GM23248 (cell line): ENCODE measurements around the gene USP2. TPM values are rescaled to one million over a fixed set of nuclear protein-coding genes. Genes with fewer than 3 reads are reported as not detected.
A peak's percentile ranks its signal among the peaks of the same experiment; 100 is the strongest.

Experiments
- DNase-seq: peaks from one replicate; pipeline ENCODE4 v3.0.0-alpha.2; 2015
- H2AFZ ChIP-seq: fragments of 200-600 bp; sonication (generic); 2 replicates; pipeline ENCODE4 v1.6.1; 2016; ENCODE audit warnings: antibody characterized with exemption
- H3F3A ChIP-seq: fragments of 200-600 bp; sonication (generic); 2 replicates; pipeline ENCODE4 v1.6.1; 2016; ENCODE audit warnings: mild to moderate bottlenecking, antibody characterized with exemption, mixed run types; ENCODE audit not compliant: insufficient read depth
- H3K27ac ChIP-seq: fragments of 200-600 bp; sonication (generic); 2 replicates; pipeline ENCODE4 v1.5.1; 2016; ENCODE audit warnings: mild to moderate bottlenecking
- H3K27me3 ChIP-seq: fragments of 200-600 bp; sonication (generic); replicated peaks from 2 replicates; pipeline ENCODE4 v1.6.1; 2016; ENCODE audit warnings: mild to moderate bottlenecking; ENCODE audit not compliant: insufficient read depth
- H3K36me3 ChIP-seq: fragments of 200-600 bp; sonication (generic); 2 replicates; pipeline ENCODE4 v1.6.1; 2016; ENCODE audit warnings: low read depth, mild to moderate bottlenecking
- H3K4me1 ChIP-seq: fragments of 200-600 bp; sonication (generic); 2 replicates; pipeline ENCODE4 v1.6.1; 2016; ENCODE audit warnings: mild to moderate bottlenecking; ENCODE audit not compliant: insufficient read depth
- H3K4me2 ChIP-seq: fragments of 200-600 bp; sonication (generic); one replicate; pipeline ENCODE4 v1.6.1; 2016; ENCODE audit warnings: mild to moderate bottlenecking; ENCODE audit not compliant: unreplicated experiment
- H3K4me3 ChIP-seq: fragments of 200-600 bp; sonication (generic); 2 replicates; pipeline ENCODE4 v1.5.1; 2016; ENCODE audit warnings: mild to moderate bottlenecking
- H3K79me2 ChIP-seq: fragments of 200-600 bp; sonication (generic); 2 replicates; pipeline ENCODE4 v1.6.1; 2016; ENCODE audit warnings: mild to moderate bottlenecking; ENCODE audit not compliant: insufficient read depth
- H3K9ac ChIP-seq: fragments of 200-600 bp; sonication (generic); 2 replicates; pipeline ENCODE4 v1.6.1; 2016; ENCODE audit warnings: mild to moderate bottlenecking
- H3K9me2 ChIP-seq: fragments of 200-600 bp; sonication (generic); 2 replicates; pipeline ENCODE4 v1.6.1; 2016; ENCODE audit warnings: mixed run types, mild to moderate bottlenecking, moderate library complexity; ENCODE audit not compliant: insufficient read depth
- H3K9me3 ChIP-seq: fragments of 200-600 bp; sonication (generic); one replicate; pipeline ENCODE4 v1.6.1; 2017; ENCODE audit warnings: low read depth
- H4K20me1 ChIP-seq: fragments of 200-600 bp; sonication (generic); 2 replicates; pipeline ENCODE4 v1.6.0; 2016; ENCODE audit not compliant: insufficient read depth
- EZH2 ChIP-seq: fragments of 200-600 bp; sonication (generic); IDR thresholded peaks from 2 replicates; pipeline ENCODE4 v1.6.1; 2018; ENCODE audit warnings: antibody characterized with exemption, mild to moderate bottlenecking; ENCODE audit not compliant: insufficient read depth, poor library complexity, severe bottlenecking
- EZH2phosphoT487 ChIP-seq: fragments of 200-600 bp; sonication (generic); IDR thresholded peaks from 2 replicates; pipeline ENCODE4 v1.6.1; 2018; ENCODE audit warnings: antibody characterized with exemption, moderate library complexity, mild to moderate bottlenecking, low read depth; ENCODE audit not compliant: insufficient read depth
- WGBS, 2 experiments: methylation state at CpG; one replicate each; pipeline ENCODE4 v1.1.6; 2015 to 2017; ENCODE audit warnings: low lambda C conversion rate in 2 of 2, low coverage in 1 of 2; ENCODE audit errors: missing lambda C conversion rate in 2 of 2; 5-methylcytosine and 5-hydroxymethylcytosine counted together
- in situ Hi-C: fragments of 300-500 bp; cut with MboI; formaldehyde crosslinking; loops from 2 replicates; pipeline ENCODE4 v1.15.0; 2020
- polyA plus RNA-seq: library from polyadenylated mRNA; unstranded; fragments of >200 nt; fragmentation: Nextera tagmentation; extraction: Ambion mirVana; gene quantifications from 2 replicates; pipeline ENCODE4 v1.2.1, GENCODE V29; 2016
- total RNA-seq: library from RNA; depleted of rRNA; stranded (reverse); fragments of >200 nt; shearing (Covaris generic); gene quantifications from 2 replicates; pipeline ENCODE4 v1.2.3, GENCODE V29; 2014

Gene USP2
- total and polyA plus RNA-seq, 2 experiments from 2014 or later: 0.33 TPM; not detected in 1

- WGBS, 2 experiments: 4 to 6% methylated on average over 8 of the region's 8 CpGs
These were observed 57.9 kb downstream of the USP2 start for GRCh38 chr11:119323532-119324033.

GRCh38 chr11:119322921-119323531, 58.5 kb downstream of the USP2 start:
- WGBS, 2 experiments: 78 to 81% methylated on average over 20 of the region's 20 CpGs
- in situ Hi-C loops: no loop called here
- Histone ChIP-seq H3K9me3 (no peaks in the 10 kb centered on the region), H3K4me1 (peaks cover 26% of the 10 kb centered on the region), H3F3A (0 out of 2 replicates have a peak, but pooled peaks cover 18% of the 10 kb centered on the region), H3K79me2 (no peaks in the 10 kb centered on the region), H4K20me1 (no peaks in the 10 kb centered on the region), H3K4me3 (no peak overlapping the region), H3K36me3 (no peaks in the 10 kb centered on the region), H3K4me2 (no peak overlapping the region), H3K9me2 (no peaks in the 10 kb centered on the region), H3K27ac (no peak overlapping the region), H2AFZ (no peak overlapping the region), H3K9ac (no peak overlapping the region), H3K27me3 (no peaks in the 10 kb centered on the region)
- TF ChIP-seq EZH2 (no peak), EZH2phosphoT487 (no peak)
- DNase-seq: no peak

More at GRCh38 chr11:119323532-119324033, 57.9 kb downstream of the USP2 start:
- TF ChIP-seq EZH2 (no peak), EZH2phosphoT487 (no peak)
- Histone ChIP-seq H3K4me3 (no peak overlapping the region), H3K36me3 (no peaks in the 10 kb centered on the region), H3K9me2 (no peaks in the 10 kb centered on the region), H3F3A (0 out of 2 replicates have a peak, but pooled peaks cover 18% of the 10 kb centered on the region), H3K4me2 (no peak overlapping the region), H3K27ac (no peak overlapping the region), H3K27me3 (no peaks in the 10 kb centered on the region), H3K79me2 (no peaks in the 10 kb centered on the region), H4K20me1 (no peaks in the 10 kb centered on the region), H3K9me3 (no peaks in the 10 kb centered on the region), H3K4me1 (peaks cover 20% of the 10 kb centered on the region), H3K9ac (no peak overlapping the region), H2AFZ (no peak overlapping the region)
- in situ Hi-C loops: no loop called here
- peak; percentile 72 for DNase-seq

GRCh38 chr11:119322360-119322739, 59.1 kb downstream of the USP2 start:
- TF ChIP-seq EZH2 (no peak), EZH2phosphoT487 (no peak)
- Histone ChIP-seq H3K4me2 (no peak overlapping the region), H3K9me3 (no peaks in the 10 kb centered on the region), H3K9me2 (no peaks in the 10 kb centered on the region), H2AFZ (peak overlapping the region; percentile 92; the same call in 1 of the 2 replicates), H3K9ac (no peak overlapping the region), H3K27me3 (no peaks in the 10 kb centered on the region), H3F3A (peaks cover 18% of the 10 kb centered on the region; the same call in 1 of the 2 replicates), H3K79me2 (no peaks in the 10 kb centered on the region), H3K36me3 (no peaks in the 10 kb centered on the region), H4K20me1 (no peaks in the 10 kb centered on the region), H3K27ac (no peak overlapping the region), H3K4me3 (no peak overlapping the region), H3K4me1 (peaks cover 28% of the 10 kb centered on the region)
- no peak for DNase-seq
- in situ Hi-C loops: no loop called here
- WGBS, 2 experiments: 45 to 49% methylated on average over 6 of the region's 6 CpGs

GRCh38 chr11:119320776-119321524, 60.5 kb downstream of the USP2 start:
- H3K9ac ChIP-seq: peak overlapping the region; percentile 83
- H3K27ac ChIP-seq: peak overlapping the region; percentile 20; the same call in 1 of the 2 replicates
- H3K4me1 ChIP-seq: peaks cover 34% of the 10 kb centered on the region
- no peaks in the 10 kb centered on the region for H3K9me2 ChIP-seq
- H3K36me3 ChIP-seq: no peaks in the 10 kb centered on the region
- TF ChIP-seq EZH2 (no peak), EZH2phosphoT487 (no peak)
- in situ Hi-C loops: no loop called here
- peak overlapping the region; percentile 76 for H3K4me2 ChIP-seq
- no peaks in the 10 kb centered on the region; the same call in 1 of the 2 replicates for H3K27me3 ChIP-seq
- no peaks in the 10 kb centered on the region for H3K9me3 ChIP-seq
- H3F3A ChIP-seq: peaks cover 18% of the 10 kb centered on the region; the same call in 1 of the 2 replicates
- H3K4me3 ChIP-seq: peak overlapping the region; percentile 69
- no peaks in the 10 kb centered on the region for H4K20me1 ChIP-seq
- H3K79me2 ChIP-seq: no peaks in the 10 kb centered on the region
- peak; percentile 70 for DNase-seq
- 4 to 8% methylated on average over 40 to 51 of the region's 60 CpGs for WGBS, 2 experiments
- H2AFZ ChIP-seq: peak overlapping the region; percentile 92
